ENCODE measurements around the gene POP7.

DNA sequence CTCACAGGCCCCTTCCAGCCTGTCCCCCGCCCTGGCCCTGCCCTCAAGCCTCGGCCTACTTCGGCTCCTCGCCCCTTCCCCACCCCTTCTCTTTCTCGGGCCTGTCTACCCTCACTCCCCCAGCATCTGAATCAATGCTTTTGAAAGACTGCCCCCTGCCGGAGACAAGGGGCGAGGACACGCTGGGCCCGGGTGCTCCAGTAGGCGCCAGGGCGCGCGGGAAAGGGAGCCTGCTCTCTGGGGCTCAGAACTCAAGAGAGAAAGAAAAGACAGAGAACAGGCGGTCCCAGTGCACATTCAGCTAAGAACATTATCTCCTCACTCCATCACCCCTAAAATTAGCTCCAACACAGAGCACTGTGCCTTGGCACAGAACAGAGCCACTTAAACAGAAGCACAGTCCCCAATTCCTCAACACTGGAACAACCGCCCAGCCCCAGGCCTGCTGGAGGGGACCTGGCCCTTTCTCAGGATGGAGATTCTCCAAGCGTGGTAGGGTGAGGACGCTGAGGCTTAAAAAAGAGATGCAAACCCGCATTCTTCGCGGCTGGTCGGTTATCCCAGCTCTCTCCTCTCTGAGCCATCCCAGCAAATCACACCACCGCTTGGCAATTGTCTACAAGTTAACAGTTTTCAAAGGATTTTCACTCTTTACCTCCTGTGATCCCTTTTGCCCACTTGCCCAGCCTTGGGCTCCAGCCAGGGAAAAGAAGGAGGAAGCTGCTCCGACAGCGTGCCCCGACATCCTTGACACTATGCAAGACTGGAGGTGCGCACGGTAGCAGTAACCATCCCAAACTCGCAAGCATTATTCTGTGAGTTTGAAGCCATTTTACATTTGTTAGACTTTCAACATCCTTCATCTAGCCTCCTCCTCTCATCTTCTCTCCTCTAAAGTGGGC lies 14.0 kb upstream of the POP7 start:
- TF ChIP-seq SP1 (IDR thresholded peaks at IDR 0.05): no peak
- no peak for TF ChIP-seq SUZ12 (IDR thresholded peaks at IDR 0.05)
- no peak for TF ChIP-seq ELF4 (IDR thresholded peaks at IDR 0.05)
